Heart left ventricle (tissue), 13 donors: ENCODE data around the gene ARMC10.
"Not testable (repeated sequence)": the region's sequence is repeated elsewhere in the genome, so short reads cannot be mapped to it uniquely, and the experiment has no call there.

Source experiments
- CTCF ChIP-seq, 12 donors: fragments of 200-600 bp; sonication (generic) in 4 of 12; IDR thresholded peaks; one replicate each; pipeline versions ENCODE4 v1.5.0 to v1.8.0; 2018 to 2022; ENCODE audit warnings: antibody characterized with exemption in 12 of 12, mild to moderate bottlenecking in 5 of 12
- POLR2A ChIP-seq, 2 donors: fragments of 450-650 bp; IDR thresholded peaks; one replicate each; pipeline ENCODE4 v1.6.1; 2017; ENCODE audit warnings: antibody characterized with exemption in 2 of 2, mild to moderate bottlenecking in 2 of 2, moderate library complexity in 2 of 2
- donor health status: ischemic (EF 13 %, LVEDD 7.1; RV severe dilation, severe dysfunction).
- donor health status: DM: no; HTN: yes; CAD: no.
- donor health status: DM: no; HTN: no; CAD: no.
- donor health status: ischemic (EF 25% LVEDD 6.9; RV normal size, moderate dysfunction).
- donor health status: ischemic (EF 25% LVEDD 5.7; RV mildly dilated, moderate dysfunction).
- donor health status: ischemic (EF 35%, LVEDD 5.7; RV mildly dilated, moderate dysfunction).
- donor health status: nonischemic (EF 11% LVEDD 7.7; RV severe dilation, severe dysfunction).
- donor health status: DM: yes; HTN: yes; CAD: no.
- donor health status: PGD.
- donor health status: ischemic (EF 29% LVEDD 5.4; RV normal size, mild dysfunction).
- donor health status: nonischemic (EF 23%, LVEDD 6.1; RV moderate dilation, normal function).

DNA sequence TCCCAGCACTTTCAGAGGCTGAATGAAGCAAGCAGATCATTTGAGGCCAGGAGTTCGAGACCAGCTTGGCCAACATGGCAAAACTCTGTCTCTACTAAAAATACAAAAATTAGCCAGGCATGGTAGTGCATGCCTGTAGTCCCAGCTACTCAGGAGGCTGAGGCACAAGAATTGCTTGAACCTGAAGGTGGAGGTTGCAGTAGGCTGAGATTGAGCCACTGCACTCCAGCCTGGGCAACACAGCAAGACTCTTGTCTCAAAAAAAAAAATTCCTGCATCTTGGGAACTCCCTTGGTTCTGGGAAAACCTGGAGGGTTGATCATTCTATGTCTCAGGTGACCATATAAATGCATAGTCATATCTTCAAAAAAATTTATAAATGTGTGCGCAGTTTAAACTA lies 69.8 kb downstream of the ARMC10 start:
- not testable (repeated sequence) for TF ChIP-seq CTCF, POLR2A (IDR thresholded peaks at IDR 0.05)
